ENCODE data around the gene PACSIN1. TPM values are rescaled to one million over a fixed set of nuclear protein-coding genes. Genes with fewer than 3 reads are reported as not detected.

Gene PACSIN1, protein sequence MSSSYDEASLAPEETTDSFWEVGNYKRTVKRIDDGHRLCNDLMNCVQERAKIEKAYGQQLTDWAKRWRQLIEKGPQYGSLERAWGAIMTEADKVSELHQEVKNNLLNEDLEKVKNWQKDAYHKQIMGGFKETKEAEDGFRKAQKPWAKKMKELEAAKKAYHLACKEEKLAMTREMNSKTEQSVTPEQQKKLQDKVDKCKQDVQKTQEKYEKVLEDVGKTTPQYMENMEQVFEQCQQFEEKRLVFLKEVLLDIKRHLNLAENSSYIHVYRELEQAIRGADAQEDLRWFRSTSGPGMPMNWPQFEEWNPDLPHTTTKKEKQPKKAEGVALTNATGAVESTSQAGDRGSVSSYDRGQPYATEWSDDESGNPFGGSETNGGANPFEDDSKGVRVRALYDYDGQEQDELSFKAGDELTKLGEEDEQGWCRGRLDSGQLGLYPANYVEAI
- total RNA-seq (under 1 TPM in 2 of 4 donors, not detected in 2; 0.11 TPM), polyA plus RNA-seq (under 1 TPM in 1 of 3 donors, not detected in 2; 0.17 TPM)
- long read RNA-seq, donor 1 = 0 reads
- long read RNA-seq, donor 2, partial matches to known transcripts = 0 of 1 reads
- long read RNA-seq, donor 2, other reads (novel, unspliced or antisense) = 1 of 1 reads

GRCh38 chr6:34465531-34466241 lies at the start of gene PACSIN1:
Gene PACSIN1 (plus strand): TSS chr6:34466076. CDS start chr6:34526306, 60,230 bp downstream.
- peak in 1 of 4 donors; percentile 44 for ATAC-seq
- peak within 1 kb of the TSS; percentile 58 for H3K4me3 ChIP-seq
- TF ChIP-seq, protein P1, sequence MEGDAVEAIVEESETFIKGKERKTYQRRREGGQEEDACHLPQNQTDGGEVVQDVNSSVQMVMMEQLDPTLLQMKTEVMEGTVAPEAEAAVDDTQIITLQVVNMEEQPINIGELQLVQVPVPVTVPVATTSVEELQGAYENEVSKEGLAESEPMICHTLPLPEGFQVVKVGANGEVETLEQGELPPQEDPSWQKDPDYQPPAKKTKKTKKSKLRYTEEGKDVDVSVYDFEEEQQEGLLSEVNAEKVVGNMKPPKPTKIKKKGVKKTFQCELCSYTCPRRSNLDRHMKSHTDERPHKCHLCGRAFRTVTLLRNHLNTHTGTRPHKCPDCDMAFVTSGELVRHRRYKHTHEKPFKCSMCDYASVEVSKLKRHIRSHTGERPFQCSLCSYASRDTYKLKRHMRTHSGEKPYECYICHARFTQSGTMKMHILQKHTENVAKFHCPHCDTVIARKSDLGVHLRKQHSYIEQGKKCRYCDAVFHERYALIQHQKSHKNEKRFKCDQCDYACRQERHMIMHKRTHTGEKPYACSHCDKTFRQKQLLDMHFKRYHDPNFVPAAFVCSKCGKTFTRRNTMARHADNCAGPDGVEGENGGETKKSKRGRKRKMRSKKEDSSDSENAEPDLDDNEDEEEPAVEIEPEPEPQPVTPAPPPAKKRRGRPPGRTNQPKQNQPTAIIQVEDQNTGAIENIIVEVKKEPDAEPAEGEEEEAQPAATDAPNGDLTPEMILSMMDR (IDR thresholded peaks at IDR 0.05) = no peak
- H3K27ac ChIP-seq = no peak within 1 kb of the TSS
- 2 to 5% (median 3%) methylated on average over 38 to 67 of the region's 67 CpGs for WGBS, 3 donors
- H3K36me3 ChIP-seq (ENCODE audit: insufficient read depth in 1 of 2, low read depth in 1 of 2) = no peaks in the 10 kb centered on the region
- H3K27me3 ChIP-seq (ENCODE audit: insufficient read depth in 3 of 3, low read length in 2 of 3) = peaks cover 0 to 27% (median 6%) of the 10 kb centered on the region in 3 donors
- intact Hi-C loops (cut with DNase I) = loop anchor here in 1 of 2 donors (1.0 kb wide), 1 partner anchor 12 kb away; no protein-coding TSS in a partner anchor
- no peaks in the 10 kb centered on the region for H3K9me3 ChIP-seq
- H3K4me1 ChIP-seq = no peaks in the 10 kb centered on the region
- DNase-seq = no peak

DNA sequence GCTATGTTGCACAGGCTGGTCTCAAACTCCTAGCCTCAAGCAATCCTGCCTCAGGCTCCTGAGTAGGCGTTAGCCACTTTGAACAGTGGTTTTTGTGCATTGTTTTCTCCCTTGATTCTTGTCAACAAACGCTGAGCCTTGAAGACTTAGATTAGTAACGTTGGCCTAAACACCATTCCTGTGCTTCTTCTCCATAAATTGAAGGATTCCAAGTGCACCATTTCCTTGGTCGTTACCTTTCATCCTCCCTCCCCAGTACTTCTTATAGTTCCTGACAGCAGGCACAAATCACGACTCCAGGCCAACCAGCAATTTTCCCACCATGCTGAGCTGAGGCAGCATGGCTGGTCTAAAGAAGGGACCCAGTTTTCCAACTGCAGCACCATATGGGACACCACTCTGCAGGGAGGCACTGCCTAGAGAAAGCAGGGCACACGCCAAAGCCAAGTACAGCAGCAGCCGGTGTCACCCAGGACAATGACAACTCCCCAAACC lies 49.0 kb upstream of the PACSIN1 start:
- intact Hi-C loops (cut with DNase I) = no loop called here
- peak overlapping the region; percentile 25 for H3K27ac ChIP-seq
- H3K36me3 ChIP-seq (ENCODE audit: insufficient read depth in 1 of 2, low read depth in 1 of 2) = peaks cover 11 to 61% of the 10 kb centered on the region in 2 donors
- whole genome bisulfite sequencing, 3 donors = 66 to 79% (median 70%) methylated on average over 7 of the region's 7 CpGs
- peaks cover 7% of the 10 kb centered on the region for H3K4me1 ChIP-seq
- ATAC-seq = no peak
- H3K9me3 ChIP-seq = no peaks in the 10 kb centered on the region
- DNase-seq = no peak
- no peaks in the 10 kb centered on the region for H3K27me3 ChIP-seq (ENCODE audit: insufficient read depth in 3 of 3, low read length in 2 of 3)
- TF ChIP-seq, protein P1 (IDR thresholded peaks at IDR 0.05) = no peak
- H3K4me3 ChIP-seq = no peak overlapping the region

GRCh38 chr6:34418367-34418766 lies 47.5 kb upstream of the PACSIN1 start:
- Histone ChIP-seq H3K4me1 (peaks cover 7% of the 10 kb centered on the region), H3K9me3 (no peaks in the 10 kb centered on the region), H3K36me3 (ENCODE audit: insufficient read depth in 1 of 2, low read depth in 1 of 2) (peaks cover 11 to 76% of the 10 kb centered on the region in 2 donors), H3K27me3 (ENCODE audit: insufficient read depth in 3 of 3, low read length in 2 of 3) (no peaks in the 10 kb centered on the region), H3K4me3 (no peak overlapping the region), H3K27ac (no peak overlapping the region)
- ATAC-seq (no peak), DNase-seq (no peak)
- 81 to 91% (median 85%) methylated on average over 5 of the region's 5 CpGs for WGBS, 3 donors
- intact Hi-C loops (cut with DNase I) = no loop called here
- TF ChIP-seq, protein P1 (IDR thresholded peaks at IDR 0.05) = no peak

- DNase-seq = no peak
- no peaks in the 10 kb centered on the region for H3K9me3 ChIP-seq
- no peak overlapping the region for H3K4me3 ChIP-seq
- WGBS, 3 donors = 94 to 97% (median 95%) methylated on average over 5 of the region's 5 CpGs
- no peaks in the 10 kb centered on the region for H3K27me3 ChIP-seq (ENCODE audit: insufficient read depth in 3 of 3, low read length in 2 of 3)
- H3K27ac ChIP-seq = peak overlapping the region; percentile 1
- ATAC-seq = no peak
- intact Hi-C loops (cut with DNase I) = no loop called here
- peaks cover 15 to 68% of the 10 kb centered on the region in 2 donors for H3K36me3 ChIP-seq (ENCODE audit: insufficient read depth in 1 of 2, low read depth in 1 of 2)
- H3K4me1 ChIP-seq = peaks cover 19% of the 10 kb centered on the region
- TF ChIP-seq, protein P1 (IDR thresholded peaks at IDR 0.05) = no peak
Observed at GRCh38 chr6:34423254-34423653, 42.6 kb upstream of the PACSIN1 start.

Data from psoas muscle (tissue), 8 donors.